ENCODE measurements around the gene NUP133.

DNA sequence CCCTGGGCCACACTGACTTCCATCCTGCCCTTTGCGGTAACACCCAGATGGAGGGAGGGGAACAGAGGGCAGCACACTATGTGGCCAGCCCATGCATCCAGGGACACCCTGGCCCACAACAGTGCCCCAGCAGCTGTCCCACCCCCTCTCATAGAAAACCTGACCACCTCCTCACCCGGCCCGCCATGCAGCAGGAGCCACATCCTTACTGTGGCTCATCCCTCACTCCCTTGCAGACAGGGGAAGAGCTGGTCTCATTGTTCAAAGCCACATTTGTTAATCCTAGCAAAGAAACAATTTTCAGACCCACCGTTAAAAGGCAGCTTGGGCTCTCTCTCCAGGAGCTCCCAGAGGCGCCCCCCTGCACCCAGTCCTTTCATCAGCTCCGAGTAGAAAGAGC, 23.2 kb upstream of the NUP133 start:
- TF ChIP-seq TAF1 (IDR thresholded peaks at IDR 0.05; ENCODE audit: low read depth, low read length) (no peak), POLR2A (IDR thresholded peaks at IDR 0.05; ENCODE audit: low read depth, low read length) (no peak), SPI1 (IDR thresholded peaks at IDR 0.05; ENCODE audit: low read depth, low read length) (no peak)

Measured in GM12891 (cell line).